Smooth muscle cell (in vitro differentiated cells): ENCODE data around the gene TSHR. TPM values are rescaled to one million over a fixed set of nuclear protein-coding genes. Genes with fewer than 3 reads are reported as not detected.

Experiments used
- DNase-seq: peaks from one replicate; lab custom pipeline; 2025; ENCODE audit not compliant: unreplicated experiment; lab: John Stamatoyannopoulos, UW
- H2AFZ ChIP-seq: fragments of 200-600 bp; sonication (generic); 2 replicates; pipeline ENCODE4 v1.6.0; 2016; ENCODE audit warnings: antibody characterized with exemption, low read depth, mild to moderate bottlenecking
- H3F3A ChIP-seq: fragments of 200-600 bp; sonication (generic); 2 replicates; pipeline ENCODE4 v1.6.0; 2017; ENCODE audit warnings: antibody characterized with exemption, low read depth
- H3K27ac ChIP-seq: fragments of 200-600 bp; sonication (generic); 2 replicates; pipeline ENCODE4 v1.5.1; 2016; ENCODE audit warnings: low read depth, mild to moderate bottlenecking
- H3K27me3 ChIP-seq: fragments of 200-600 bp; sonication (generic); 2 replicates; pipeline ENCODE4 v1.6.1; 2016; ENCODE audit warnings: low read depth, mild to moderate bottlenecking
- H3K36me3 ChIP-seq: fragments of 200-600 bp; sonication (generic); 2 replicates; pipeline ENCODE4 v1.5.1; 2016; ENCODE audit warnings: low read depth
- H3K4me1 ChIP-seq: fragments of 200-600 bp; sonication (generic); 2 replicates; pipeline ENCODE4 v1.5.1; 2016; ENCODE audit warnings: low read depth
- H3K4me2 ChIP-seq: fragments of 200-600 bp; sonication (generic); 2 replicates; pipeline ENCODE4 v1.6.0; 2016; ENCODE audit warnings: mild to moderate bottlenecking
- H3K4me3 ChIP-seq: fragments of 200-600 bp; sonication (generic); 2 replicates; pipeline ENCODE4 v1.5.1; 2016; ENCODE audit warnings: mild to moderate bottlenecking
- H3K79me2 ChIP-seq: fragments of 200-600 bp; sonication (generic); 2 replicates; pipeline ENCODE4 v1.6.0; 2016; ENCODE audit warnings: low read depth, mild to moderate bottlenecking
- H3K9ac ChIP-seq: fragments of 200-600 bp; sonication (generic); 2 replicates; pipeline ENCODE4 v1.6.0; 2016; ENCODE audit warnings: low read depth
- H3K9me3 ChIP-seq: fragments of 200-600 bp; sonication (generic); replicated peaks from 2 replicates; pipeline ENCODE4 v1.5.1; 2016; ENCODE audit warnings: low read depth
- H4K20me1 ChIP-seq: fragments of 200-600 bp; sonication (generic); 2 replicates; pipeline ENCODE4 v1.6.0; 2016; ENCODE audit warnings: low read depth
- WGBS: methylation state at CpG from one replicate; pipeline ENCODE4 v1.1.7; 2016; ENCODE audit warnings: low lambda C conversion rate; 5-methylcytosine and 5-hydroxymethylcytosine counted together
- polyA plus RNA-seq: library from polyadenylated mRNA; unstranded; fragments of >200 nt; fragmentation: Nextera tagmentation; extraction: Ambion mirVana; gene quantifications from 2 replicates; pipeline ENCODE4 v1.2.1, GENCODE V29; 2016
- total RNA-seq: library from RNA; depleted of rRNA; stranded (reverse); fragments of >200 nt; gene quantifications from 2 replicates; pipeline ENCODE4 v1.2.3, GENCODE V29; 2014
- TF ChIP-seq, protein P1 (sequence below): fragments of 200-600 bp; sonication (generic); IDR thresholded peaks from 2 replicates; pipeline ENCODE4 v1.5.1; 2017; ENCODE audit warnings: borderline replicate concordance, mild to moderate bottlenecking, antibody characterized with exemption; ENCODE audit not compliant: insufficient read depth, poor library complexity, severe bottlenecking

The TSHR gene
- total and polyA plus RNA-seq, 2 experiments from 2014 or later = not detected

DNA sequence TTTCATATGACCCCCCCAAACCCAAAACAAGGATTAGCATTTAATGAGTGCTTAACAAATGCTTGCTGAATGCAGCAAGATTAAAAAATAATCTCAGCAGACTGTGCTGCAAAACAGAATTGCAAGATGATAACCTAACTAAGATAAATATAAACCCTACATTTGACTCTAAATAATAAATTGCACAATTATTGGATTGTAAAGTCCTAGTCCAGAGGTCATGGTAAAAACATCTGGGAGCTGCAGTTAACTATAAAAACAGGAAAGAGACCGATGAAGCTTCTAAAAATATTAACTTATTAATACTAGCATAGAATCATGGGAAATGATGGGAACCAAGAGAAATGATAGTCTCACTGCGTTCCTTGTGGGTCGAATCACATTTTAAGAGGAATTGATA is 37.2 kb downstream of the TSHR start:
- Histone ChIP-seq H3K4me2 (no peak overlapping the region), H3K27ac (no peak overlapping the region), H3F3A (no peaks in the 10 kb centered on the region), H3K79me2 (no peaks in the 10 kb centered on the region), H3K4me3 (no peak overlapping the region), H3K9me3 (no peaks in the 10 kb centered on the region), H2AFZ (no peak overlapping the region), H3K9ac (no peak overlapping the region), H3K27me3 (peaks cover 24% of the 10 kb centered on the region), H3K4me1 (no peaks in the 10 kb centered on the region), H4K20me1 (no peaks in the 10 kb centered on the region), H3K36me3 (no peaks in the 10 kb centered on the region)
- TF ChIP-seq, protein P1, sequence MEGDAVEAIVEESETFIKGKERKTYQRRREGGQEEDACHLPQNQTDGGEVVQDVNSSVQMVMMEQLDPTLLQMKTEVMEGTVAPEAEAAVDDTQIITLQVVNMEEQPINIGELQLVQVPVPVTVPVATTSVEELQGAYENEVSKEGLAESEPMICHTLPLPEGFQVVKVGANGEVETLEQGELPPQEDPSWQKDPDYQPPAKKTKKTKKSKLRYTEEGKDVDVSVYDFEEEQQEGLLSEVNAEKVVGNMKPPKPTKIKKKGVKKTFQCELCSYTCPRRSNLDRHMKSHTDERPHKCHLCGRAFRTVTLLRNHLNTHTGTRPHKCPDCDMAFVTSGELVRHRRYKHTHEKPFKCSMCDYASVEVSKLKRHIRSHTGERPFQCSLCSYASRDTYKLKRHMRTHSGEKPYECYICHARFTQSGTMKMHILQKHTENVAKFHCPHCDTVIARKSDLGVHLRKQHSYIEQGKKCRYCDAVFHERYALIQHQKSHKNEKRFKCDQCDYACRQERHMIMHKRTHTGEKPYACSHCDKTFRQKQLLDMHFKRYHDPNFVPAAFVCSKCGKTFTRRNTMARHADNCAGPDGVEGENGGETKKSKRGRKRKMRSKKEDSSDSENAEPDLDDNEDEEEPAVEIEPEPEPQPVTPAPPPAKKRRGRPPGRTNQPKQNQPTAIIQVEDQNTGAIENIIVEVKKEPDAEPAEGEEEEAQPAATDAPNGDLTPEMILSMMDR = no peak
- no peak for DNase-seq
- WGBS = 90% methylated on average over 3 of the region's 3 CpGs

DNA sequence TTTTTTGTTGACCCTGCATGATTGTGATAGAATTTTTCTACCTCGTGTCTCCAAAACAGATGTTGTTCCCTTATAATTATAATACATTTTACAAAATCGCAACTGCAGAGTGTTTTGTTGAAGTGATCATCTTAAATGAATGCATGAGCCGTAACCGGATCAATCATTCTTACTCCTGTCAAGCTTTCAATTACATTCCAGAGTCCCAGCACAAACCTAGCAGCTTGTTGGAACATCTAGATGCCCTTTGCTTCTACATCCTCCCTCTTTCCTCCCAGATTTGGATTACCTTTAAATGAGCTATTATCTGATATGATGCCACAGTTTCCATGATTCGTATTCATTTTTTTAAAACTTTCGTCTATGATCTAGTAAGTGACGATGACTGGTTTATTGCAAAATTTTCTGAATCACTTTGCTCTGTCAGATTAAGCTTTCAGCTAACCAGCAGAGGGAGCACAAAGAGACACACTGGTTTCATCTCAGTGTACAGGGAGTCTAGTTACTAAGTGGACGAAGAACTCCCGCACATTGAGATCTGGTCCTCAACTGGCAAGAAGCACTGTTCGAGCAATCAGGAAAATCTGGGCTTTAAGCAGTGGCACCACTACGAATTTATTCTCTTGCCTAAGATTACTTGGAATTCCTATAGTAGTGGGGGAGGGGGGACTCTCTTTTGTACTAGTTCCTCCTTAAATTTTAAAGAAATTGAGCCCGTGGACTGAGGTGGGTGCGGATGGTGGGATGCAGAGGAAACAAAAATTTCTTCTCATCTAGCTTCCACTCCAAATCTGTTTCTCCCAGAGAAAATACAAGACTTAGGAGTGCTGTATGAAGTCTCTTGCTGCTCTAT is 40.9 kb downstream of the TSHR start:
- H2AFZ ChIP-seq = no peak overlapping the region
- no peak overlapping the region for H3K9ac ChIP-seq
- no peak for DNase-seq
- no peaks in the 10 kb centered on the region for H3F3A ChIP-seq
- peaks cover 17% of the 10 kb centered on the region for H3K27me3 ChIP-seq
- H3K4me2 ChIP-seq = peak overlapping the region; percentile 30
- no peak overlapping the region for H3K27ac ChIP-seq
- WGBS = 56% methylated on average over 13 of the region's 13 CpGs
- no peaks in the 10 kb centered on the region for H3K9me3 ChIP-seq
- no peaks in the 10 kb centered on the region for H3K4me1 ChIP-seq
- TF ChIP-seq, protein P1 = peak; percentile 67
- no peaks in the 10 kb centered on the region for H3K36me3 ChIP-seq
- no peak overlapping the region for H3K4me3 ChIP-seq
- H3K79me2 ChIP-seq = no peaks in the 10 kb centered on the region
- no peaks in the 10 kb centered on the region for H4K20me1 ChIP-seq

DNA sequence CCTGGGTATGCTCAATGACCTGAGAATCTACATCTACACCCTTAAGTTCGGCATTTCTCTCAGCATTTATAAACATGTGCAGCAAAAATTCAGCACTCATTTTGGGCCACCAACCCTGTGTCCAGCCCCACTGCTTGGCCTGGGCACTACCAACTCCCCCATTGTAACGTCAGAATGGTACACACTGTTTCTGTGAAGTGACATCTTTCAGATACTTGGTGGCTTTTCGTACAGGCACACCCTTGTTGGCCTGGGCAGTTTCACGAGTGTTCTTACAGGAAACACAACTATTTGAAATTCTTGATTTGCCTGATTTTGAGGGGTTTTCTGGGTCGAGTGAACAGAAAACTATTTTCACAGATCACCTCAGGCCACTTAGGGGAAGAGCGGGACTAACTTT is 46.0 kb downstream of the TSHR start:
- 86% methylated on average over 6 of the region's 6 CpGs for WGBS

More for the DNA sequence above, 46.0 kb downstream of the TSHR start:
- no peak overlapping the region for H3K4me3 ChIP-seq
- no peak overlapping the region for H3K27ac ChIP-seq
- peaks cover 17% of the 10 kb centered on the region for H3K27me3 ChIP-seq
- no peaks in the 10 kb centered on the region for H3F3A ChIP-seq
- H3K4me2 ChIP-seq = no peak overlapping the region
- H3K9ac ChIP-seq = no peak overlapping the region
- no peaks in the 10 kb centered on the region for H3K4me1 ChIP-seq
- no peaks in the 10 kb centered on the region for H4K20me1 ChIP-seq
- DNase-seq = no peak
- no peak overlapping the region for H2AFZ ChIP-seq
- TF ChIP-seq, protein P1 = no peak
- H3K9me3 ChIP-seq = no peaks in the 10 kb centered on the region
- no peaks in the 10 kb centered on the region for H3K36me3 ChIP-seq
- no peaks in the 10 kb centered on the region for H3K79me2 ChIP-seq
